Measurements from ENCODE around the gene CCDC121. TPM values are rescaled to one million over a fixed set of nuclear protein-coding genes. Genes with fewer than 3 reads are reported as not detected.
"Not testable (repeated sequence)": the region's sequence is repeated elsewhere in the genome, so short reads cannot be mapped to it uniquely, and the experiment has no call there.

Gene CCDC121
- total RNA-seq, 2 experiments from 2014 or later = 0.98 to 1.5 TPM

GRCh38 chr2:27652341-27652740 is 23.5 kb upstream of the CCDC121 start:
- no peak overlapping the region for H3K4me3 Mint-ChIP-seq
- CTCF ChIA-PET = interaction anchor here (1.3 kb wide), 1 partner anchor 11 kb away, joined by 3 read pairs; the partner anchor contains the start of genes SLC4A1AP and SUPT7L
- no peak overlapping the region for H3K27ac Mint-ChIP-seq
- H3K27me3 Mint-ChIP-seq = no peaks in the 10 kb centered on the region
- no peak for DNase-seq
- no peaks in the 10 kb centered on the region for H3K9me3 Mint-ChIP-seq (ENCODE audit: low read depth)
- peaks cover 64% of the 10 kb centered on the region for H3K36me3 Mint-ChIP-seq
- peaks cover 9% of the 10 kb centered on the region for H3K4me1 Mint-ChIP-seq
- no peak for ATAC-seq

GRCh38 chr2:27651056-27651455 is 22.2 kb upstream of the CCDC121 start:
- no peaks in the 10 kb centered on the region for H3K9me3 Mint-ChIP-seq (ENCODE audit: low read depth)
- DNase-seq (no peak), ATAC-seq (no peak)
- no peak overlapping the region for H3K4me3 Mint-ChIP-seq
- H3K27me3 Mint-ChIP-seq = no peaks in the 10 kb centered on the region
- CTCF ChIA-PET = interaction anchor here (0.9 to 1.2 kb wide), 2 partner anchors 23 to 33 kb away, joined by 3 read pairs; partner anchors contain the start of genes CCDC121 and GPN1
- peaks cover 9% of the 10 kb centered on the region for H3K4me1 Mint-ChIP-seq
- H3K36me3 Mint-ChIP-seq = peaks cover 61% of the 10 kb centered on the region
- H3K27ac Mint-ChIP-seq = no peak overlapping the region

DNA sequence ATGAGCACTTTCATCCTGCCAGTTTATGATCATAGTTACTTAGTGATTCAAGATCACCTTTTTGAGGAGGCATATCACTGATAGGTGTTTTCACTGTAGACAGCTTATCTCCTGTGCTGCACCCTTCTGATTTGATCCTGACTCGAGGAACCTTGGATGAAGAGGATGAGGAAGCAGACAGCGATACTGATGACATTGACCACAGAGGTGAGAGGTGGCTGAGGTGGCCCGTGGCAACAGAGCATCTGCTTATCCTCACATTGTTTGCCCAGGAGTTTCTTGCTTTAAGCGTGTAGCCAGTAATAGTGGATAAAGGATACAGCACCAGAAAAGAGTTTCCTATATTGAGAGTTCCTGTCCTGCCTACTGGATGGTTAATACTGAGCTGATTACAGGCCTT is 18.9 kb upstream of the CCDC121 start:
- no peak overlapping the region for H3K27ac Mint-ChIP-seq
- no peak overlapping the region for H3K4me3 Mint-ChIP-seq
- CTCF ChIA-PET = interaction anchor here (1.5 kb wide), 1 partner anchor 36 kb away, joined by 3 read pairs; no protein-coding TSS in a partner anchor
- no peaks in the 10 kb centered on the region for H3K9me3 Mint-ChIP-seq (ENCODE audit: low read depth)
- H3K27me3 Mint-ChIP-seq = no peaks in the 10 kb centered on the region
- peaks cover 3% of the 10 kb centered on the region for H3K4me1 Mint-ChIP-seq
- no peak for ATAC-seq
- DNase-seq = no peak
- H3K36me3 Mint-ChIP-seq = peaks cover 41% of the 10 kb centered on the region

DNA sequence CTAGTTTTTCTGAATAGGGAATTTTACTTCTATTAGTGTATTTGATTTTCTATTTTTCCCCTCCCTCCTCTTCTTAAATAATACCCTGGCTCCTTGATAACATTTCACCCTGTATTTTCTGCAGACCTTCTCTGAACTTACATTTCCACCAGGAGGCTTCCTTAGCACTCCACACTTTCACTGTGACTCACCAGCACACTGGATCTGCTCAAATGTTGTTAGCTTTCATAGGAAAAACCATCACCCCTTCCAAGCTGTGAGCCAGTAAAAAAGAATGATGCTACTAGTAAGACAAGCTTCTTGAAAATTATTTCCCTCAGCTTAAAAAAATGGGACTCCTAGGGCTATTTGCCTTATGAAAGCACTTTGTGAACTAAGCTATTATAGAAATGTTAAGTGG is 18.5 kb upstream of the CCDC121 start:
- Mint-ChIP-seq H3K9me3 (ENCODE audit: low read depth) (no peaks in the 10 kb centered on the region), H3K27ac (peak overlapping the region; percentile 55), H3K4me1 (no peaks in the 10 kb centered on the region), H3K36me3 (peaks cover 40% of the 10 kb centered on the region), H3K27me3 (no peaks in the 10 kb centered on the region), H3K4me3 (no peak overlapping the region)
- ATAC-seq = no peak
- DNase-seq = no peak
- CTCF ChIA-PET = interaction anchor here (1.2 to 1.5 kb wide), 2 partner anchors 19 to 37 kb away, joined by 3 read pairs; no protein-coding TSS in a partner anchor

DNA sequence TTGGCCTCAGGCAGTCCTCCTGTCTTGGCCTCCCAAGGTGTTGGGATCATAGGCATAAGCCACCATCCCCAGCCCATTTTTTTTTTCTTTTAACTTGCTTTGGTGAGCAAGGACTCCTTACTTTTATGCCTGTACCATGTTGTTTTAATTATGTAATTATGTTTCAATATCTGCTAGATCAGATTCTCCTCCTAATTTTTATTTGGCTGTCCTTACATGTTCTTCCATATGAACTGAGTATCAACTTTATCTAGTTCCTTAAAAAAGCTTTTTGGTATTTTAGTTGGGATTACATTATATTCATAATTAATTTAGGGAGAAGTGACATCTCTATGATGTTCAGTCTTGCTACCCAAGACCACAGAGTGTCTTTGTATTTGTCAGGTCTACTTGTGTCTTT is 16.4 kb upstream of the CCDC121 start:
- H3K4me3 Mint-ChIP-seq = no peak overlapping the region
- ATAC-seq (no peak), DNase-seq (no peak)
- peaks cover 44% of the 10 kb centered on the region for H3K36me3 Mint-ChIP-seq
- H3K27me3 Mint-ChIP-seq = no peaks in the 10 kb centered on the region
- H3K27ac Mint-ChIP-seq = no peak overlapping the region
- CTCF ChIA-PET = no interaction called here
- no peaks in the 10 kb centered on the region for H3K4me1 Mint-ChIP-seq
- no peaks in the 10 kb centered on the region for H3K9me3 Mint-ChIP-seq (ENCODE audit: low read depth)

- peaks cover 23% of the 10 kb centered on the region for H3K4me1 Mint-ChIP-seq
- ATAC-seq = no peak
- H3K36me3 Mint-ChIP-seq = peaks cover 44% of the 10 kb centered on the region
- no peak overlapping the region for H3K4me3 Mint-ChIP-seq
- H3K27me3 Mint-ChIP-seq = no peaks in the 10 kb centered on the region
- no peak for DNase-seq
- CTCF ChIA-PET = no interaction called here
- no peak overlapping the region for H3K27ac Mint-ChIP-seq
- H3K9me3 Mint-ChIP-seq (ENCODE audit: low read depth) = no peaks in the 10 kb centered on the region
Observed at GRCh38 chr2:27640722-27641245, 12.0 kb upstream of the CCDC121 start.

DNA sequence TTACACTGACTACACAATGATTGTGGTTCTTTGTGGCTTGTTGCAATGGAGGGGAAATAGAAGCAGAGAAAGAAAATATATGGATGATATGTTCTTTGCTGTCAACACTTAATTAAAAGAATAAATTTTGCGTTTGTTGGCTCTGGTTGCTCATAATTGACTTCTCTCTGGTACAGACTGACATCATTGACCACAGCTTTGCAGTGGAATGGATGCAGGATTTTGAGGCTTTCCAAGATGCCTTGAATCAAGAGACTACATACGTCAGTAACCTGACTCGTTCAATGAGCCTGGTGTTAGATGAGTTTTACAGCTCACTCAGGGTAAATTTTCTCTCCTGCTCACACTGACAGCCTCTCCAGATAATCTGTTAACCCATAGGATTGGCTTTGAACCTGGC is 9.9 kb upstream of the CCDC121 start:
- H3K4me3 Mint-ChIP-seq = no peak overlapping the region
- H3K36me3 Mint-ChIP-seq = peaks cover 59% of the 10 kb centered on the region
- peak; percentile 42 for DNase-seq
- H3K27me3 Mint-ChIP-seq = no peaks in the 10 kb centered on the region
- CTCF ChIA-PET = interaction anchor here (1.0 to 1.7 kb wide), 2 partner anchors 10 to 45 kb away, joined by 3 to 10 read pairs; partner anchors contain the start of genes CCDC121 and GPN1
- peak overlapping the region; percentile 76 for H3K27ac Mint-ChIP-seq
- no peaks in the 10 kb centered on the region for H3K9me3 Mint-ChIP-seq (ENCODE audit: low read depth)
- H3K4me1 Mint-ChIP-seq = peaks cover 30% of the 10 kb centered on the region
- peak; percentile 24 for ATAC-seq

DNA sequence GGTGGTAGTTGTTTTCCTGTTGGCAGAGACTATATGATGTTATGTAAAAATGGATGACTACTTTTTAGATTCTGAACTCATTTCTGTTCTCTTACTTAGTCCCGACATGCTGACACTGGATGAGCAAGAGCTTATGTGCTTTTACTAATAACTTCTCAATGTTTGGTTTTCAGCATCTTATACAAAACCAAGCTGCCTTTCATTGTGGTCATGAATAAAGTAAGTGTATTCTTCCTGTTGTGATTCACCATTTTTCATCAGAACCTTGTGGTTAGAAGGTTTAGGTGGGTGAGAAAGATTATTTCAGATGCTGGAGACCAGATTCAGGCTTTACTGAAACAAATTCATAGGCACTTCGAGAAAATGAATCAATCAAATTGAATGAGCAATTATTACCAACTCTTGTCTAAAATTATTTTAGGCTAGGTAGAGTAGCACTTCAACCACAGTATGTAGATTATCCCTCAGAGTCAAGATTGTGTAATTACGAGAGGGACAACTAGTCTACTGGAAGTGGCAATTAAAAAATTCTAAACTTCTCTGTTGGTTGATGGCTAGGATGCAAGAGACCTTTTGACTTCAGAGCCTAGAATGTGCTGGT is 9.3 kb upstream of the CCDC121 start:
- CTCF ChIA-PET = interaction anchor here (0.9 to 1.7 kb wide), 3 partner anchors 10 to 46 kb away, joined by 3 to 10 read pairs (median 3); partner anchors contain the start of genes CCDC121 and GPN1
- no peak for DNase-seq

GRCh38 chr2:27636766-27637165 is 8.0 kb upstream of the CCDC121 start:
- H3K27me3 Mint-ChIP-seq = no peaks in the 10 kb centered on the region
- CTCF ChIA-PET = no interaction called here
- no peaks in the 10 kb centered on the region for H3K9me3 Mint-ChIP-seq (ENCODE audit: low read depth)
- H3K27ac Mint-ChIP-seq = no peak overlapping the region
- H3K4me1 Mint-ChIP-seq = peaks cover 34% of the 10 kb centered on the region
- H3K4me3 Mint-ChIP-seq = no peak overlapping the region
- ATAC-seq (no peak), DNase-seq (no peak)
- H3K36me3 Mint-ChIP-seq = peaks cover 58% of the 10 kb centered on the region

More for the DNA sequence above, 9.3 kb upstream of the CCDC121 start:
- H3K27ac Mint-ChIP-seq = peak overlapping the region; percentile 76
- H3K36me3 Mint-ChIP-seq = peaks cover 56% of the 10 kb centered on the region
- H3K27me3 Mint-ChIP-seq = no peaks in the 10 kb centered on the region
- peak overlapping the region; percentile 20 for H3K4me3 Mint-ChIP-seq
- peaks cover 30% of the 10 kb centered on the region for H3K4me1 Mint-ChIP-seq
- ATAC-seq = peak; percentile 82
- no peaks in the 10 kb centered on the region for H3K9me3 Mint-ChIP-seq (ENCODE audit: low read depth)

- DNase-seq (no peak), ATAC-seq (no peak)
- no peak overlapping the region for H3K27ac Mint-ChIP-seq
- H3K9me3 Mint-ChIP-seq (ENCODE audit: low read depth) = no peaks in the 10 kb centered on the region
- H3K36me3 Mint-ChIP-seq = peaks cover 58% of the 10 kb centered on the region
- CTCF ChIA-PET = interaction anchor here (1.2 kb wide), 1 partner anchor 19 kb away, joined by 4 read pairs; no protein-coding TSS in a partner anchor
- no peak overlapping the region for H3K4me3 Mint-ChIP-seq
- peaks cover 47% of the 10 kb centered on the region for H3K4me1 Mint-ChIP-seq
- H3K27me3 Mint-ChIP-seq = no peaks in the 10 kb centered on the region
Observed at GRCh38 chr2:27634291-27634690, 5.5 kb upstream of the CCDC121 start.

DNA sequence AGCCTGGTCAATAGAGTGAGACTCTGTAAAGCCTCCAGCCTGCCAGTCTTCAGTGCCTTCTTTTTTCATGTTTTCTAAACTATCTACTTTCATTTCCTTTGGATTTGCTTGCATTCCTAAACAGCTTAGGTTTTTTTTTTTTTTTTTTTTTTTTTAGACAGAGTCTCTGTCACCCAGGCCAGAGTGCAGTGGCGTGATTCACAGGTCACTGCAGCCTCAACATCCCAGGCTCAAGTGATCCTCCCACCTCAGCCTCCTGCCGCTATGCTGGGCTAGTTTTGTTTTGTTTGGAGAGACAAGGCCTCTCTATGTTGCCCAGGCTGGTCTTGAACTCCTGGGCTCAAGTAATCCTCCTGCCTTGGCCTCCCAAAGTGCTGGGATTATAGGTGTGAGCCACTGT is 1.4 kb upstream of the CCDC121 start:
- peak overlapping the region; percentile 33 for H3K4me3 Mint-ChIP-seq
- CTCF ChIA-PET; H3K9me3 Mint-ChIP-seq (ENCODE audit: low read depth); DNase-seq; H3K27ac Mint-ChIP-seq; ATAC-seq; H3K27me3 Mint-ChIP-seq: not testable (repeated sequence)
- peaks cover 43% of the 10 kb centered on the region for H3K4me1 Mint-ChIP-seq
- H3K36me3 Mint-ChIP-seq = peaks cover 36% of the 10 kb centered on the region

DNA sequence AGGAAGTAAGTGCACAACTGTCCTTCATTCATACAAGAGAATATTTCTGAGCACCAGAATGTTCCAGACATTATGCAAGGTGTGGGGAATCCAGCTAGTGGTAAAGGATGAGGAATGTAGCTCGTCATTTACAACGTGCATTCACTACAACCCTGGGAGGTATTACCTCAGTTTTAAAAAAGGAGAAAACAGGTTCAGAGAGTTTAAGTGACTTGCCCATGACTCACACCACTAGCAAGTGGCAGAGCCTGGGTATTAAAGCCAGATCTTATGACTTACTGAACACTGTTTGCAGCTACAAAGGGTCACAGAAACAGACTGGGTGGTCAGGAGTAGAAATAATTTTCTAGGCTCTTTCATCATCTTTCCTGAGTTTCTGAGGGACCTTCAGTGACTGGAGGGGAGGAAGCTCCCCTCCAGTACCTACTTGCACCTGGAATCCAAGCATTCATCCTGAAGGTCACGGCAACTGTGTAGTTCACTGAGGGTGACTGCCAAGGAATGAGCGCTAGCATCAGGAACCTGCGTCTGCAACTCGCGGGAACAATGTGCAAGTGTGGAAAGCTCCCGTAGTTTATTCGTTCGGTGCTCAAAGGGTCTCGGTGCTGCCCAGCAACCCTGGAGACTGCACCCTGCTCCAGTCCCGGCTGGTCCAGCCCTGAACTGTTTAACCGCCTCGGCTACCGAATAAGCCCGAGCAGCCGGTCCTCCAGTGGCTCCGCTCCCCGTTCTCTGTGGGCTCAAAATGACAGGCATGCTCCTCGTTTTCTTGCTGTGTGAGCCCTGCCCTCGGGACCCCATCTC is 647 bp downstream of the CCDC121 start:
- Mint-ChIP-seq H3K4me3 (no peak overlapping the region), H3K9me3 (ENCODE audit: low read depth) (no peaks in the 10 kb centered on the region), H3K36me3 (peaks cover 33% of the 10 kb centered on the region), H3K4me1 (peaks cover 38% of the 10 kb centered on the region), H3K27me3 (no peaks in the 10 kb centered on the region), H3K27ac (no peak overlapping the region)
- ATAC-seq (peak; percentile 55), DNase-seq (no peak)
- CTCF ChIA-PET = interaction anchor here (1.1 to 1.5 kb wide), 6 partner anchors 11 to 243 kb away, joined by 3 to 9 read pairs (median 4); partner anchors contain the start of gene PPM1G

- H3K27ac Mint-ChIP-seq; H3K4me3 Mint-ChIP-seq; DNase-seq; H3K27me3 Mint-ChIP-seq; CTCF ChIA-PET; H3K9me3 Mint-ChIP-seq (ENCODE audit: low read depth); ATAC-seq: not testable (repeated sequence)
- Mint-ChIP-seq H3K36me3 (peaks cover 34% of the 10 kb centered on the region), H3K4me1 (peaks cover 35% of the 10 kb centered on the region)
Observed at GRCh38 chr2:27626921-27627320, 1.9 kb downstream of the CCDC121 start.

Measured in activated CD8-positive, alpha-beta memory T cell treated with anti-CD3 and anti-CD28 coated beads, Interleukin-2, amount 10 ng/mL, durations not matched to agents 7 days and 5 days (primary cell).